ENCODE measurements around the gene MTCL3.

- TF ChIP-seq CTCF (IDR thresholded peaks at IDR 0.05; ENCODE audit: low read length) (no peak), EZH2 (optimal IDR thresholded peaks at IDR 0.05; ENCODE audit: low read depth, low read length) (no peak)
These were observed 931 bp upstream of the MTCL3 start for GRCh38 chr6:127520066-127520465.
